GM23248 (cell line): ENCODE measurements around the gene SNX3.

Experiments
- EZH2 ChIP-seq: fragments of 200-600 bp; sonication (generic); IDR thresholded peaks from 2 replicates; pipeline ENCODE4 v1.6.1; 2018; ENCODE audit warnings: antibody characterized with exemption, mild to moderate bottlenecking; ENCODE audit not compliant: insufficient read depth, poor library complexity, severe bottlenecking
- EZH2phosphoT487 ChIP-seq: fragments of 200-600 bp; sonication (generic); IDR thresholded peaks from 2 replicates; pipeline ENCODE4 v1.6.1; 2018; ENCODE audit warnings: antibody characterized with exemption, moderate library complexity, mild to moderate bottlenecking, low read depth; ENCODE audit not compliant: insufficient read depth

- TF ChIP-seq EZH2 (no peak), EZH2phosphoT487 (no peak)
Measured at GRCh38 chr6:108295676-108296075, 34.8 kb upstream of the SNX3 start.
